ENCODE measurements around the gene FBP1. TPM values are rescaled to one million over a fixed set of nuclear protein-coding genes. Genes with fewer than 3 reads are reported as not detected.
A peak's percentile ranks its signal among the peaks of the same experiment; 100 is the strongest.
"Not testable (repeated sequence)": the region's sequence is repeated elsewhere in the genome, so short reads cannot be mapped to it uniquely, and the experiment has no call there.

Gene FBP1
- total RNA-seq, 1 donor from 2014 or later: not detected

DNA sequence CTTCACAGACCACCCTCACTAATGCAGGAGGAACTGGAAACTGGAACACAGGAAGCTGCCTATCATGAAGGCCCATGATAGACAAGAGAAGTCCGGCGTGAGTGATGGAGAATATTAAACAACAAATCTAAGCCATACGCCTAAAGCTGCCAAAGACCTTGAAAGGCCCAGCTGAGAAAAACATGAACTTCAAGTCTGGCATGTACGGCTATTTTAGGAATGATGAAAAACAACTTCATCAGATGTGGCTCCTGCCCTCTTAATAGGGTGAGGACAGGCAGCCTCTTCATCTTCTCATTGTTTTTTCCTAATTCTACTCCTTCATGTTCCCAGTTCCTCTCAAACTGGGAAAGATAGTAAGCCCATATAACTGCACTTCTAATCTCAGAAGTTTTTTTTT is 20.3 kb downstream of the FBP1 start:
- DNase-seq (ENCODE audit: low read depth in 2 of 2): no peak

GRCh38 chr9:94613003-94613402 is 26.3 kb downstream of the FBP1 start:
- no peak for DNase-seq (ENCODE audit: low read depth in 2 of 2)

DNA sequence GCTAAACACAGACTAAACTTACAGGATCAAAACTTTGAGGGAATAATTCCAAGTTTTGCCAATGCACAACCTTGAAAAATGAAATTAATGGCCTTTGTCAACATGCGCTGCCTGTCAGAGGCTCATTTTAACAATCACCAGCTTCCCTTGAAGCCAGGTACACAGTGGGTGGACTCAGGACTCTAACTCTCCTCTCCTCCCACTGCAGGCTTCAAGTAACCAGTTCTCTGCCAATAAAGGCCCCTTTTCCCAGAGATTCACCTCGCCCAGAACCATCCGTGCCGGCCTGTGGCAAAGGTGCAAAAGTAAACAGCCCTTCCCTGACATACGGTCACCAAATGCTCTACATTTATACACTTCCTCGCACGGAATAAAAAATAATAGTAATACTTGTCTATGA is 27.2 kb downstream of the FBP1 start:
- DNase-seq (ENCODE audit: low read depth in 2 of 2): no peak

DNA sequence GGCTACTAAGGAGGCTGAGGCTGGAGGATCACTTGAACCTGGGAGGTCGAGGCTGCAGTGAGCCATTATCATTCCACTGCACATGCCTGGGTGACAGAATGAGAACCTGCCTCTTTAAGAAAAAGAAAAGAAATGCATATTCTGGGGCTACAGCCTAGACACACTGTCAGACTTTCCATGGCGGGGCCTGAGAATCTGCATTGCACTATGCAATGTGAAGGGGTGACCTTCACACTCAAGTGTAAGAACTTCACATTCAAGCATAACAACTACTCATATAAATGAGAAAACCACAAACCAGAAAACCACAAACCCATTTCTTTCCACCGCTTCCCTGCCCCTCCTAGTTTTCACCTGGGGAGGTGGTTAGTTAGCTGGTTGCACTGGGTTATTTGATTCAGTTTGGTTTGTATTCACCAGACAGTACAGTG is 27.7 kb downstream of the FBP1 start:
- no peak for DNase-seq (ENCODE audit: low read depth in 2 of 2)

GRCh38 chr9:94610181-94610606 is 29.1 kb downstream of the FBP1 start:
- no peak for DNase-seq (ENCODE audit: low read depth in 2 of 2)

DNA sequence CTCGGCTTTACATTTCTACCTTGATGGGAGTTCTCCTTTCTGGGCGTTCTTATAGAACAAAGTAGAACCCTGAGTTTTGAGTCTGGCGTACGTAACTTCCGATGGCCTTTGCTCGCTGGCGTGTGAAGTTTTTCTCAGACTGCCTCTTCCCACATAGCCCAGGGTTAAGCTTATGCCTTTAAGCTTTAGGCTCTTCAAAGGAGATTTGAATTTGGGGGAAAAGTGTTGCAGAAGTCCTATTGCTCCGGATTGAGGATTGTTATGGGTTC is 32.0 kb downstream of the FBP1 start:
- DNase-seq (ENCODE audit: low read depth in 2 of 2): no peak

DNA sequence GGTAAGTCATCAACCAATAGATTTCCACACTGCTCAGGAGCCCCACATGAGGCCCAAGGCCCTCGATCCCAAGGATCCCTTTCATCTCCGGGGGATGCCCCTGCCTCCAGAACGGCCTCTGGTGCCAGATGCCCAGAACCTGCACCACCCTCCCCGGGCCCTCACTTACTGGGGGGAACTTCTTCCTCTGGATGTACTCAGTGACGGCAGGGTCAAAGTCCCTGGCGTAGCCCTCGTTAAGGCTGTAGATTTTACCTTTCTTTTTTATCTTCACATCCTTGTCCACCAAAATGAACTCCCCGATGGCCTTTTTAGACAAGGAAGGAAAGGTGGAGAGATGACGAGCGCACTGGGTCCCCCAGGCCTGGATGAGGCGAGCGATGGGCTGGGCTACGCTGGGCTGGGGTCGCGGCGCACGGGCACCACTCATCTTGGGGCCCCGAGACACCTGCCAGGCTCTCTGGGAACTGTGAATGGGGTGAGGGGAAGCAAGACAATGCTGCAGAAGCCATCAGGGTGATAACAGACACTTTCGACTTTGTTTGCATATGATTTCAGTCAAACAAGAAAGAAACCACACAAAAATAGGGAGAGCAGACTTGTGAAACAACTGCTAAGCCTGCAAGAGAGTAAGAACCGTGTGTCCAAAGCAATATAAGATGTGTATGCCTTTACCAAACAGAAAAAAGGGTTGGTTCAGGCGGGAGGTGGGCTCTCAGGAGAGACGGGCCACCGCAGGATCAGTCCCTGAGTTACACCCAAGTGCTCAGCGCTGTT is 32.5 kb downstream of the FBP1 start:
- DNase-seq (ENCODE audit: low read depth in 2 of 2): no peak

DNA sequence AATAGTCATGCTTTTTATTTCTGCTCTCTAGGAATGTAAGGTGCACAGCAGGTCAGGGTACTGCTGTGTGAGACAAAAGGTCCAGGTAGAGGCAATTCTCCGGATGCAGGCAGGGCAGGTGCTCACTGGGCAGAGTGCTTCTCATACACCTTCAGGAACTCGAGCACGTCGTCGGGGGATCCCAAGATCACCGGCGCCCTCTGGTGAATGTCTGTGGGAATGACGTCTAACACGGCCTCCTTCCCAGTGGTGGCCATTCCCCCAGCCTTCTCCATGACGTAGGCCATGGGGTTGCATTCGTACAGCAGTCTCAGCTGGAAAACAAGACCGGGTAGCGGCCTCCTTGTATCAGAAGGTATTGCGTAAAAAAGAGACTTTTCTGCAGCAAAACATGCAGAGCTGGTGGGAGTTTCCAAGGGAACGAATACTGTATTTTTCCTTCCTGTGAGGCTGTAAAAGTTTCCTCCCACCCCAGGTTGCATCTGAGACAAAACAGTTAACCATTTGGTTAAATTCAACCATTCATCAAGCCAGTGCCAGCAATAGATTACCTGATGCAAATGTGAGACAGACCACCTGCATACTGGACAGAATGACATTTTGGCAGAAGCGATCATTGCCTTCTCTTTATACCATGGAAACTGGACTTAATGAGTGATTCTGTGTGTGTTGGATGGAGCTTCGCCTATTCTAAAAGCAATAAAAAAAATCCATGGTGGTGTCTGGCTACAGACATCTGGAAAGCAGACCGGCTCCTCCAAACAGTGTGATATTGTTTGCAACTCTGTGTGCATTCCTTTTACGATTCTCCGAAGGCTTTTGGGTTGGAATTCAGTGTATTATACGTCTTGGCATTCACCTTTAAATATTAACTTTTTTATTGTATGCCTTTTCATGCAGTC is 35.8 kb downstream of the FBP1 start:
- peak; percentile 53 to 54 for DNase-seq (ENCODE audit: low read depth in 2 of 2)

GRCh38 chr9:94602666-94603065 is 36.7 kb downstream of the FBP1 start:
- no peak for DNase-seq (ENCODE audit: low read depth in 2 of 2)

DNA sequence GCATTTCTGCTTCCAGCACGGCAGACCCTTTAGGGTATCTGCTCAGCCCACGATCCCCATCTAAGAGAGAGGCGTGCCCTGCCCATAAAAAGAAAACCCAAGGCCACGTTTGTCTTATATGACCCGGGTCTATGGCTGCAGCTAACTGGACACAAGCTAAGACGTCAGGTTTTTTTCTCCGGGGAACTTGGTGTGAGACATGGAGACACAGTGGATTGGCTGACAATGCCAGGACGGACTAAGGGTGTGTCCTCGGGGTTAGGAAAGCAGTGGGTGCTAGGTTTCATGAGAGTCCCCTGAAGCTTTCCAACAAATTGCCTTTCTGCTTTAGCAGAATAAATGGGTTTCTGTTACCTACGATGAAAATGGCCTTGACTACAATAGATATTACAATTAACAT is 38.6 kb downstream of the FBP1 start:
- DNase-seq (ENCODE audit: low read depth in 2 of 2): no peak

GRCh38 chr9:94600258-94600657 is 39.1 kb downstream of the FBP1 start:
- no peak for DNase-seq (ENCODE audit: low read depth in 2 of 2)

DNA sequence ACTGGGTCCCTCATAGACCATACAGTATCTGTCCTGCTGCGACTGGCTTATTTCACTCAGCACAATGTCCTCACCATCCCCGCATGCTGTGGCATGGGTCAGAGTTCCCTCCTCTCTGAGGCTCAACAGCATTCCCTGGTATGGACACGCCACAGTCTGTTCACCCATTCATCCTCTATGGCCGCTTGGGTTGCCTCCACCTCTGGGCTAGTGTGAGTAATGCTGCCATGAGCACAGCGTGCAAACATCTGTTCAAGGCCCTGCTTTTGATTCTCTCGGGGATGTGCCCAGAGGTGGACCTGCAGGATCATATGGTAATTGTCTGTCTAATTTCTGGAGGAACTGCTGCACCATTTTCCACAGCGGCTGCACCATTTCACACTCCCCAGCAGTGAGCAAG is 40.2 kb downstream of the FBP1 start:
- no peak for DNase-seq (ENCODE audit: low read depth in 2 of 2)

- DNase-seq (ENCODE audit: low read depth in 2 of 2): no peak
These were observed 45.6 kb downstream of the FBP1 start, which contains the start of gene FBP2 for GRCh38 chr9:94593459-94594345. TSS of gene FBP2 (minus strand) at chr9:94593824. CDS start at chr9:94593726, 98 bp downstream.

GRCh38 chr9:94592683-94593082 is 46.6 kb downstream of the FBP1 start:
- DNase-seq (ENCODE audit: low read depth in 2 of 2): not testable (repeated sequence)

- DNase-seq (ENCODE audit: low read depth in 2 of 2): no peak
These were observed 47.4 kb downstream of the FBP1 start for GRCh38 chr9:94591876-94592275.

DNA sequence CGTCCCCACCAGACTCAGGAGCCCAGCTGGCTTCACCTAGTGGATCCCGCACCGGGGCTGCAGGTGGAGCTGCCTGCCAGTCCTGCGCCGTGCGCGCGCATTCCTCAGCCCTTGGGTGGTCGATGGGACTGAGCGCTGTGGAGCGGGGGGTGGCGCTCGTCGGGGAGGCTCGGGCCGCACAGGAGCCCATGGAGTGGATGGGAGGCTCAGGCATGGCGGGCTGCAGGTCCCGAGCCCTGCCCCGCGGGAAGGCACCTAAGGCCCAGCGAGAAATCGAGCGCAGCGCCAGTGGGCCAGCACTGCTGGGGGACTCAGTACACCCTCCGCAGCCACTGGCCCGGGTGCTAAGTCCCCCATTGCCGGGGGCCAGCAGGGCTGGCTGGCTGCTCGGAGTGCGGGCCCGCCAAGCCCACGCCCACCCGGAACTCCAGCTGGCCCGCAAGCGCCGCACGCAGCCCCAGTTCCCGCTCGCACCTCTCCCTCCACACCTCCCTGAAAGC is 48.2 kb downstream of the FBP1 start:
- DNase-seq (ENCODE audit: low read depth in 2 of 2): not testable (repeated sequence)

GRCh38 chr9:94588681-94589080 is 50.6 kb downstream of the FBP1 start:
- DNase-seq (ENCODE audit: low read depth in 2 of 2): no peak

DNA sequence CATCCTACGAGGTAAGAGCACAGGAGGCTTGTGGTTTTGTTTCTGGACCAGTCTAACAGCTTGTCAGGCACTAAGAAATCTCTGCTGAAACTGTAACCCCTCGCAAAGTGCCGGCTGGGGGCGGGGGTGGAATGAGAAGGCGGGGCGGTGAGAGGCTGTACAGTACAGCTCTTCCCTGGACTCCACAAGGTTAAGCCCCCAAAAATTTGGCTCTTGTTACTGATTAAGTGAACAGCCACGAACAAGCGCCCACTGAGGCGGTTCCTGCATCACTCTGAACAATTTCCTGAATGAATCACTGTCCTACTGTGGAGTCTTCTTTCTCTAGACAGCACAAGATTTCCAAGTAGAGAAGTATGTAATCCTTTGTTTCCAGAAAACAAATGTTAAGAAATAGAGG is 52.5 kb downstream of the FBP1 start:
- peak in 1 of 2 donors; percentile 48 for DNase-seq (ENCODE audit: low read depth in 2 of 2)

DNA sequence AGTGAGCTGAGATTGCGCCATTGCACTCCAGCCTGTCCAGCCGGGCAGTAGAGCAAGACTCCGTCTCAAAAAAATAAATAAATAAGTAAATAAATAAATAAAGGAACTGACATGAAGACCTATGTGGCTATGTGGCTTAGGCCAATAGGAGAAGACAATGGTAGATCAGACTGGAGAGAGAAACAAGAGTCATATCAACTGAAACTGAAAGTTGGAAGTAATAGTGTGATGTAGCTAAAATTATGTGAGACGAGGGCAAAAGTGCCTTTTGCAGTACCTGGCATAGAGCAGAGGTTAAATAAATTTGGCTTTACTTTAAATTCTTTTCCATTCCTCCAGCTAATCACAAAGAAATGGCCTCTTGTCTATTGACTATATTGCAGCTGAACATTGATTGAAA is 53.0 kb downstream of the FBP1 start:
- DNase-seq (ENCODE audit: low read depth in 2 of 2): no peak

DNA sequence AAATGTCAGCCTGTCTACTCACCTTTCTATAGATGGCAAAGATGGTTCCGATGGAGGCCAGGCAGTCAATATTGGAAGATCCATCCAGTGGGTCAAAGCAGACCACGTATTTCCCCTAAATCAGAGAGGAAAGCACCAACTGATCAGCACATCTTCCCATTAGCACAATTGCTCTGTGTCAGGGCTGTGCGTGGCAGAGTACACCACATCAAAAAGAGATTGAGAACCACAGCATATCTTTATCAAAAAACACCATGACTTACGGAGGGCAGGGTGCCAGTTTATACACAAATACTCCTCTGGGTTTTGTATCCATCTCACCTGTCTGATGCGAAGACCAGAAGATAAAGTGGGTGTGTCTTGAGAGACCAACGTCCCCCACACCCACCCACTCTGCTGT is 54.8 kb downstream of the FBP1 start:
- DNase-seq (ENCODE audit: low read depth in 2 of 2): no peak

- no peak for DNase-seq (ENCODE audit: low read depth in 2 of 2)
These were observed 57.6 kb downstream of the FBP1 start for GRCh38 chr9:94581728-94582127.

GRCh38 chr9:94577571-94577970 is 61.7 kb downstream of the FBP1 start:
- no peak for DNase-seq (ENCODE audit: low read depth in 2 of 2)
